RWPE1 (cell line): ENCODE results near the gene MMP28.

ENCODE experiments used
- CTCF ChIA-PET: fragments of 350-600 bp; sonication (Branson Sonifier 250); formaldehyde crosslinking; extraction: SDS; loops from one replicate; lab custom pipeline; 2021; lab: Yijun Ruan, JAX
- POLR2A ChIA-PET: fragments of 400-600 bp; formaldehyde crosslinking; extraction: SDS; loops from one replicate; lab custom pipeline; 2020; ENCODE audit warnings: antibody characterized with exemption; ENCODE audit not compliant: low non-redundant PET; lab: Yijun Ruan, JAX
- DNase-seq: peaks from one replicate; pipeline ENCODE4 v3.0.0; 2012; ENCODE audit warnings: low spot score
- H3K27ac ChIP-seq: fragments of 450-650 bp; 2 replicates; pipeline ENCODE4 v1.5.1; 2017
- CTCF ChIP-seq: fragments of 450-650 bp; conservative IDR thresholded peaks from 2 replicates; pipeline ENCODE4 v1.5.1; 2017; ENCODE audit warnings: low read depth, mild to moderate bottlenecking

MMP28 gene

GRCh38 chr17:35765756-35766488, 29.5 kb downstream of the MMP28 start:
- H3K27ac ChIP-seq: peak overlapping the region; percentile 37
- no peak for DNase-seq
- ChIA-PET CTCF (interaction anchor here (0.6 to 4.7 kb wide), 5 partner anchors 11 to 43 kb away, joined by 3 to 71 read pairs (median 8); partner anchors contain the start of gene TAF15), POLR2A (no interaction called here)
- TF ChIP-seq CTCF: no peak

- DNase-seq: no peak
- CTCF ChIA-PET: interaction anchor here (0.7 to 4.7 kb wide), 3 partner anchors 29 to 44 kb away, joined by 3 to 71 read pairs (median 22); partner anchors contain the start of genes MMP28 and TAF15
- no peak for TF ChIP-seq CTCF
- POLR2A ChIA-PET: no interaction called here
- peak overlapping the region; percentile 37 for H3K27ac ChIP-seq
These were observed 30.2 kb downstream of the MMP28 start for GRCh38 chr17:35765086-35765710.

- peak overlapping the region; percentile 37 for H3K27ac ChIP-seq
- peak; percentile 91 for DNase-seq
- ChIA-PET CTCF (interaction anchor here (0.5 to 4.7 kb wide), 21 partner anchors 9 to 752 kb away, joined by 3 to 71 read pairs (median 4); partner anchors contain the start of genes AP2B1, GAS2L2, MMP28 and TAF15), POLR2A (interaction anchor here (0.6 kb wide), 1 partner anchor 41 kb away, joined by 3 read pairs; no protein-coding TSS in a partner anchor)
- peak; percentile 93 for TF ChIP-seq CTCF
These were observed 31.1 kb downstream of the MMP28 start for GRCh38 chr17:35764123-35764991.

GRCh38 chr17:35763767-35764122, 31.7 kb downstream of the MMP28 start:
- ChIA-PET CTCF (interaction anchor here (0.6 to 4.7 kb wide), 19 partner anchors 9 to 752 kb away, joined by 3 to 71 read pairs (median 5); partner anchors contain the start of genes AP2B1, GAS2L2, MMP28 and TAF15), POLR2A (interaction anchor here (0.6 to 0.7 kb wide), 2 partner anchors 41 to 575 kb away, joined by 3 to 8 read pairs; no protein-coding TSS in a partner anchor)
- no peak for TF ChIP-seq CTCF
- H3K27ac ChIP-seq: peak overlapping the region; percentile 37
- no peak for DNase-seq

GRCh38 chr17:35761601-35762000, 33.8 kb downstream of the MMP28 start:
- no peak for DNase-seq
- TF ChIP-seq CTCF: no peak
- ChIA-PET CTCF (interaction anchor here (0.8 to 3.1 kb wide), 2 partner anchors 44 to 47 kb away, joined by 3 to 54 read pairs; partner anchors contain the start of gene TAF15), POLR2A (no interaction called here)
- H3K27ac ChIP-seq: no peak overlapping the region
